ENCODE results near the gene AHI1. TPM values are rescaled to one million over a fixed set of nuclear protein-coding genes. Genes with fewer than 3 reads are reported as not detected.

Gene AHI1
- total and polyA plus RNA-seq, 2 experiments from 2014 or later, result 17.1 to 18.4 TPM

DNA sequence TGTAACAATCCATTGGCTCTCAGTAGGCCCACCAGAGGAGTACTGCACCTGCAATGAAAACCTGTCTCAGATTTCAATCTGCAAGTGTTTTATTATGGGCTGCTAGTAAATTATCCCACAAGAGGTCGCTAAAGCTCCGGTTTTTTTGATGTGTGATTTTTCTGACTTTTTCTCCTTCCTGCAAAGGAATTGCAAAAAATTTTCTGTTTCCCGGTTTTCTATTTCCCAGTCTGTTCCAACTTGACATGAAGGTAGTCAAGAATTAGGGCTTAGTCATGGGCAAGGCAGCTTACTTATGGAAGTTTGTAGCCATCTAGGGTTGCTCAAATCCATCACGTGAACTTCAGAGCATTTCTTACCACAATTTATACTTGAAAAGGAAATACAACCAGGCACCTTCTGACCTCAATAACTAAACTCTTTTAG lies 38.5 kb upstream of the AHI1 start:
- H3K9me3 ChIP-seq (ENCODE audit: low read depth), result no peaks in the 10 kb centered on the region
- TF ChIP-seq, protein P1, sequence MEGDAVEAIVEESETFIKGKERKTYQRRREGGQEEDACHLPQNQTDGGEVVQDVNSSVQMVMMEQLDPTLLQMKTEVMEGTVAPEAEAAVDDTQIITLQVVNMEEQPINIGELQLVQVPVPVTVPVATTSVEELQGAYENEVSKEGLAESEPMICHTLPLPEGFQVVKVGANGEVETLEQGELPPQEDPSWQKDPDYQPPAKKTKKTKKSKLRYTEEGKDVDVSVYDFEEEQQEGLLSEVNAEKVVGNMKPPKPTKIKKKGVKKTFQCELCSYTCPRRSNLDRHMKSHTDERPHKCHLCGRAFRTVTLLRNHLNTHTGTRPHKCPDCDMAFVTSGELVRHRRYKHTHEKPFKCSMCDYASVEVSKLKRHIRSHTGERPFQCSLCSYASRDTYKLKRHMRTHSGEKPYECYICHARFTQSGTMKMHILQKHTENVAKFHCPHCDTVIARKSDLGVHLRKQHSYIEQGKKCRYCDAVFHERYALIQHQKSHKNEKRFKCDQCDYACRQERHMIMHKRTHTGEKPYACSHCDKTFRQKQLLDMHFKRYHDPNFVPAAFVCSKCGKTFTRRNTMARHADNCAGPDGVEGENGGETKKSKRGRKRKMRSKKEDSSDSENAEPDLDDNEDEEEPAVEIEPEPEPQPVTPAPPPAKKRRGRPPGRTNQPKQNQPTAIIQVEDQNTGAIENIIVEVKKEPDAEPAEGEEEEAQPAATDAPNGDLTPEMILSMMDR (IDR thresholded peaks at IDR 0.05; ENCODE audit: low read depth, low read length), result peak; percentile 64
- H3K27me3 ChIP-seq, result no peaks in the 10 kb centered on the region
- no peaks in the 10 kb centered on the region for H3K36me3 ChIP-seq
- no peaks in the 10 kb centered on the region for H3K4me1 ChIP-seq (ENCODE audit: low read depth)
- no peak overlapping the region for H3K4me3 ChIP-seq
- DNase-seq (ENCODE audit: low read depth in 1 of 2, low spot score in 1 of 2), result peak; percentile 53 to 93
- H3K27ac ChIP-seq, result no peak overlapping the region

DNA sequence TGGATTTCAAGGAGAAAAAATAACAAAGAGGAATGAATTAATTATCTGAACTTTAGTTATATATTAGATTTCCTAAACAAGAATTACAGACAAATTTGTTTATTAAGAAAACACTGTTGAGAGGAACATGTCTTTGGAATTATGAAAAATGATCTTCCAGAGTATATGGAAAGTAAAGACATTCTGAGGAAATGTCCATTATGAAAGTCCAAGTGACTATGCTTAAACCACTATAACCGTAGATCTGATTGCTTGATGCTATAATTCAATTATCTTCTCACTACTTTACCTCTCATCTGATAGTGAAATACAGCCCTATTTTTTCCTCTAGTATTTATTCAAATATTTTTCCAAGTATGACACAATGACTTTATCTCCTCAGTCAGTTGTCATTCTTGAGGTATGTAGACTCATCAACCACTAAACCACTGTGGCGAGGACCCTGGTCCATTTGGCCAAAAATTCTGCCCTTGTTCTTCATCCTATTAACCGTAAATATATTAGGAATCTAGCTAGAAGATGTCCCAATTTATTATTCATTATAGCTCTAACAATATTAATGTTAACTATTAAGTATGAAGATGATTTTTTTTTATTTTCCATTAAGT lies 37.3 kb upstream of the AHI1 start:
- H3K4me3 ChIP-seq, result no peak overlapping the region
- H3K9me3 ChIP-seq (ENCODE audit: low read depth), result no peaks in the 10 kb centered on the region
- H3K4me1 ChIP-seq (ENCODE audit: low read depth), result no peaks in the 10 kb centered on the region
- no peak overlapping the region for H3K27ac ChIP-seq
- H3K36me3 ChIP-seq, result no peaks in the 10 kb centered on the region
- DNase-seq (ENCODE audit: low read depth in 1 of 2, low spot score in 1 of 2), result peak in 1 of 2 donors; percentile 28
- TF ChIP-seq, protein P1 (IDR thresholded peaks at IDR 0.05; ENCODE audit: low read depth, low read length), result no peak
- H3K27me3 ChIP-seq, result no peaks in the 10 kb centered on the region

DNA sequence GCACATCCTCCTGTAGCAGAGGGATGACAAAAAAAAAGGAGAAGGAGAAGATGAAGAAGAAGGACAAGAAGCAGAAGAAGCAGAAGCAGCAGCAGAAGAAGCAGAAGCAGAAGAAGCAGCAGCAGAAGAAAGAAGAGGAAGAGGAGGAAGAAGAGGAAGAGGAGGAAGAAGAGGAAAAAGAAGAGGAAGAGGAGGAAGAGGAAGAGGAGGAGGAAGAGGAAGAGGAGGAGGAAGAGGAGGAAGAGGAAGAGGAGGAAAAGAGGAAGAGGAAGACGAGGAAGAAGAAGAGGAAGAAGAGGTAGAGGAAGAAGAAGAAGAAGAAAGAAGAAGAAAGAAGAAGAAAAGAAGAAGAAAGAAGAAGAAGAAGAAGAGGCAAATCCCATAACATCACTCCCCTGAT lies 35.0 kb upstream of the AHI1 start:
- no peaks in the 10 kb centered on the region for H3K27me3 ChIP-seq
- TF ChIP-seq, protein P1 (IDR thresholded peaks at IDR 0.05; ENCODE audit: low read depth, low read length), result no peak

DNA sequence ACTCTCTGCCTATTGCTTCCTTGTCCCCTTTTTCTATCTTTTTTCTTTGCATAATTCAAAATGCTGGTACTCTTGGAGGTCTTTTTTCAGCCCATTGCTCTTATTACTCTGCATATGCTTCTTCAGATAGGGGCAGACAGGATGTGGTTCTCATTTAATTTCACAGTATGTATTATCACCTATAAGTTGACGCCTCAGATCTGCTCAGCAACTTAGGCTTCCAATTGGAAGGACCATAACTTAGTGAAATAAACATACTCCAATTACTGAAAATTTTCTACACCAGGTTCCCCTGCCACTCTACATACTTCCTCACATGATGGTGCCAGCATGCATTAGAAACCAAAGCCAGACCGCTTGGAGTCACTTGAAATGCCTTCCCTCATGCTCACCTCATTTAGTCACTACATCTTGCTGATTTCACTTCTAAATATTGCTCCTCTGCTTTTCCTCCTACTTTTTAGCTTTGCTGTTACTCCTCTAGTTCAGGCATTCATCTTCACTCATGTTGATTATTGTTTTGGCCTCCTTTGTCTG lies 34.5 kb upstream of the AHI1 start:
- Histone ChIP-seq H3K27ac (no peak overlapping the region), H3K9me3 (ENCODE audit: low read depth) (no peaks in the 10 kb centered on the region), H3K36me3 (no peaks in the 10 kb centered on the region), H3K4me1 (ENCODE audit: low read depth) (no peaks in the 10 kb centered on the region), H3K4me3 (no peak overlapping the region), H3K27me3 (no peaks in the 10 kb centered on the region)
- TF ChIP-seq, protein P1 (IDR thresholded peaks at IDR 0.05; ENCODE audit: low read depth, low read length), result no peak
- DNase-seq (ENCODE audit: low read depth in 1 of 2, low spot score in 1 of 2), result no peak

More for the DNA sequence above, 35.0 kb upstream of the AHI1 start:
- no peak overlapping the region for H3K4me3 ChIP-seq
- H3K27ac ChIP-seq, result no peak overlapping the region
- no peaks in the 10 kb centered on the region for H3K36me3 ChIP-seq
- no peaks in the 10 kb centered on the region for H3K4me1 ChIP-seq (ENCODE audit: low read depth)
- no peak for DNase-seq (ENCODE audit: low read depth in 1 of 2, low spot score in 1 of 2)
- no peaks in the 10 kb centered on the region for H3K9me3 ChIP-seq (ENCODE audit: low read depth)

DNA sequence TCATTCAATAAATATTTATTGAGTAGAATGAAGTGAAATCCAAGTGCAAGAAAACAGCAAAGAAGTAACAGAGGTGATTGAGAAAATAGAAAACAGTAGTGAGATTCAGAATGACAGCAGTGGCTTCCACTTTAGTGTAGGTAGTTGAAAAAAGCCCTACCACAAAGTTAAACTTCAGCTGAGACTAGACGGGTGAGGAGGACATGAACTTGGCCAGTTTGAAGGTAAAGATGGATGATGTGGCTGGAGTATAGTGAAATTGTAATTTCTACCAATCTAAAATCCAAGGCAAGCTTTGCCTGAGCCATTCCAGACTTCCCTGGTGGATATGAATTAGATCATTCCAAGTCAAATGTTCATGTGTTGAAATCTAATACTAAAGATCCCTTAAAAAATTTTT lies 32.6 kb upstream of the AHI1 start:
- no peaks in the 10 kb centered on the region for H3K9me3 ChIP-seq (ENCODE audit: low read depth)
- H3K36me3 ChIP-seq, result no peaks in the 10 kb centered on the region
- no peaks in the 10 kb centered on the region for H3K4me1 ChIP-seq (ENCODE audit: low read depth)
- TF ChIP-seq, protein P1 (IDR thresholded peaks at IDR 0.05; ENCODE audit: low read depth, low read length), result no peak
- no peak overlapping the region for H3K4me3 ChIP-seq
- no peak for DNase-seq (ENCODE audit: low read depth in 1 of 2, low spot score in 1 of 2)
- H3K27ac ChIP-seq, result no peak overlapping the region
- H3K27me3 ChIP-seq, result no peaks in the 10 kb centered on the region

Measured in cardiac muscle cell (in vitro differentiated cells and primary cell).